K562 (cell line): Measurements from ENCODE around the gene EFNA2. TPM values are rescaled to one million over a fixed set of nuclear protein-coding genes. Genes with fewer than 3 reads are reported as not detected.

Experiments used
- BRD9 ChIP-seq: fragments of 450-650 bp; IDR thresholded peaks from 2 replicates; pipeline ENCODE4 v1.6.1; 2018; ENCODE audit warnings: low read depth; ENCODE audit not compliant: partially characterized antibody
- CBX1 ChIP-seq: sonication (generic); IDR thresholded peaks from 2 replicates; pipeline ENCODE4 v1.6.1; 2016; ENCODE audit warnings: antibody characterized with exemption, low read depth, mild to moderate bottlenecking
- CREB1 ChIP-seq, 2 experiments: sonication (generic) in 1 of 2; formaldehyde crosslinking in 1 of 2; IDR thresholded peaks; 2 replicates each; pipeline versions ENCODE4 v1.6.1 to v1.8.0; 2012 to 2022; ENCODE audit warnings: inconsistent platforms in 1 of 2, mild to moderate bottlenecking in 1 of 2, missing genetic modification reagents in 1 of 2, moderate library complexity in 1 of 2
- GATA2 ChIP-seq: sonication (generic); formaldehyde crosslinking; IDR thresholded peaks from 2 replicates; pipeline ENCODE4 v1.4.0; 2020; ENCODE audit warnings: mild to moderate bottlenecking, missing genetic modification reagents
- HDAC2 ChIP-seq: fragments of 450-650 bp; IDR thresholded peaks from 2 replicates; pipeline ENCODE4 v1.6.1; 2016; ENCODE audit warnings: mild to moderate bottlenecking
- MTA2 ChIP-seq: fragments of 450-650 bp; IDR thresholded peaks from 2 replicates; pipeline ENCODE4 v1.6.1; 2016; ENCODE audit warnings: low read depth
- POLR2A ChIP-seq: fragments of 450-650 bp; conservative IDR thresholded peaks from 2 replicates; pipeline ENCODE4 v1.6.1; 2016
- SIX5 ChIP-seq, 2 experiments: IDR thresholded peaks; 2 replicates each; pipeline ENCODE4 v1.6.1; 2011; ENCODE audit warnings: low read length in 2 of 2, borderline replicate concordance in 1 of 2, low read depth in 1 of 2, mild to moderate bottlenecking in 1 of 2, moderate library complexity in 1 of 2; ENCODE audit not compliant: insufficient read depth in 1 of 2
- SMAD4 ChIP-seq: fragments of 250-450 bp; sonication (Bioruptor Pico); conservative IDR thresholded peaks from 2 replicates; pipeline ENCODE4 v1.8.0; 2021; ENCODE audit warnings: inconsistent platforms, mild to moderate bottlenecking, moderate library complexity
- ZNF263 ChIP-seq: sonication (generic); formaldehyde crosslinking; IDR thresholded peaks from 2 replicates; pipeline ENCODE4 v1.8.0; 2022; ENCODE audit warnings: mild to moderate bottlenecking, missing genetic modification reagents, borderline replicate concordance
- polyA plus RNA-seq, 8 experiments: library from polyadenylated mRNA; depleted of rRNA in 4 of 8; stranded (reverse) in 5 of 8; unstranded in 3 of 8; fragments of >200 nt; fragmentation: Nextera tagmentation in 2 of 8; fragmentation: Illumina TruSeq in 1 of 8; extraction: Ambion mirVana in 2 of 8; extraction: Trizol in 1 of 8; gene quantifications; 2 replicates each; pipeline versions ENCODE4 v1.2.1 to v1.2.3, GENCODE V29; 2011 to 2014; ENCODE audit warnings: inconsistent platforms in 1 of 8, missing spikeins in 1 of 8
- total RNA-seq, 7 experiments: library from RNA; depleted of rRNA in 6 of 7; stranded (reverse); fragments of >200 nt in 6 of 7; fragmentation: Illumina TruSeq in 2 of 7; extraction: Trizol in 2 of 7; gene quantifications; 2 replicates each; pipeline versions ENCODE4 v1.2.1 to v1.2.3, GENCODE V29; 2011 to 2021; ENCODE audit warnings: low replicate concordance in 1 of 7
- TF ChIP-seq, protein P1 (sequence below): fragments of 250-450 bp; sonication (Bioruptor Pico); IDR thresholded peaks from 2 replicates; pipeline ENCODE4 v1.8.0; 2022; ENCODE audit warnings: moderate library complexity, mild to moderate bottlenecking, inconsistent platforms
- TF ChIP-seq, protein P2 (sequence below): fragments of 450-650 bp; IDR thresholded peaks from 2 replicates; pipeline ENCODE4 v1.6.1; 2017; ENCODE audit warnings: antibody characterized with exemption
- TF ChIP-seq, protein P3 (sequence below): fragments of 250-450 bp; sonication (Bioruptor Pico); IDR thresholded peaks from 2 replicates; pipeline ENCODE4 v1.4.0; 2020; ENCODE audit warnings: mild to moderate bottlenecking, moderate library complexity
- TF ChIP-seq, protein P4 (sequence below), 2 experiments: fragments of 250-450 bp in 1 of 2; fragments of 450-650 bp in 1 of 2; sonication (Bioruptor Pico) in 1 of 2; IDR thresholded peaks; 2 replicates each; pipeline versions ENCODE4 v1.6.1 to v1.8.0; 2016 to 2021; ENCODE audit warnings: mild to moderate bottlenecking in 2 of 2, moderate library complexity in 2 of 2, missing compliant biosample characterization in 1 of 2, missing genetic modification characterization in 1 of 2
- TF ChIP-seq, protein P5 (sequence below): fragments of 450-650 bp; formaldehyde crosslinking; IDR thresholded peaks from 2 replicates; pipeline ENCODE4 v1.4.0; 2020; ENCODE audit warnings: mild to moderate bottlenecking

Gene EFNA2
- total and polyA plus RNA-seq, 9 of the 15 experiments (the other 6 are each of a cell fraction or from before 2014, with no cell fraction given) = 0.11 to 0.44 (median 0.15) TPM; not detected in 6

DNA sequence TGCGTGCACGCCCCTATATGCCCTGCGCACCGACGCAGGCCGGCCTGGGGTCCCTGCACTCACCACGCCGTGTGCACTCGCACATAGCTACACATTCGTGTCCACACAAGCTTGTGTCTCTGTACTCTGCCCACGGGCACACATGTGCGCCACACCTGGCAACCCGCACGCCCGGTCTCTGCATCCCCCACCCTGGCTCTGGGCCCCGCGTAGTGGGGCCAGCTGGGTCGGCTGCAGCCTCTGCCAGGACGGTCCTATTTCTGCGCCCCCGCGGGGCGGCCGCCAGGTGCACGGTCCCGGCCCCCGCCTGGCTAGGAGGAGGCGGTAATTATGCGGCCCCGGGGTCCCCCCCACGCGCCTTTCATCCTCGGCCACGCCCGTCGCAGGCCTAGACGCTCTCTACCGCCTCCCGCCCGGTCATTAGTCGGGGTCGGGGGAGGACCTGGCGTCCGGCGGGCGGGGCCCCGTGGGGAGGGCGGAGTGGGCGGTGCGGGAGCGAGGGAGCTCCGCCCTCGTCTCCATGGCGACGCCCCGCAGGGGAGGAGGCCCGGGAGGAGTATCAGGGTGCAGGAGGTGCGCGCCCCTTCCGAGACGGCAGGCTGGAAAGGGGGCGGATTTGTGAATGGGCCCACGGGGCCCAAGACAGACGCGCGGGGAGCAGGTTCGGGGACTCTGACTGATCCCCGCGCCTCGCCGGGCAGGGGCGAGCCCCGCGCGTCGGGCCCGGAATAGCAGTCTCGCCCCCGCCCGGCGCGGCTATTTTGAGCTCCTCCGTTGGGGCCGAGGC lies 19.4 kb upstream of the EFNA2 start (continued):
- TF ChIP-seq, protein P1, sequence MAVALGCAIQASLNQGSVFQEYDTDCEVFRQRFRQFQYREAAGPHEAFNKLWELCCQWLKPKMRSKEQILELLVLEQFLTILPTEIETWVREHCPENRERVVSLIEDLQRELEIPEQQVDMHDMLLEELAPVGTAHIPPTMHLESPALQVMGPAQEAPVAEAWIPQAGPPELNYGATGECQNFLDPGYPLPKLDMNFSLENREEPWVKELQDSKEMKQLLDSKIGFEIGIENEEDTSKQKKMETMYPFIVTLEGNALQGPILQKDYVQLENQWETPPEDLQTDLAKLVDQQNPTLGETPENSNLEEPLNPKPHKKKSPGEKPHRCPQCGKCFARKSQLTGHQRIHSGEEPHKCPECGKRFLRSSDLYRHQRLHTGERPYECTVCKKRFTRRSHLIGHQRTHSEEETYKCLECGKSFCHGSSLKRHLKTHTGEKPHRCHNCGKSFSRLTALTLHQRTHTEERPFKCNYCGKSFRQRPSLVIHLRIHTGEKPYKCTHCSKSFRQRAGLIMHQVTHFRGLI = no peak
- no peak; the same call in 1 of the 2 replicates for TF ChIP-seq CBX1
- no peak for TF ChIP-seq BRD9
- TF ChIP-seq SMAD4 (CRISPR knock-in tag) = no peak; the same call in none of the 2 replicates
- TF ChIP-seq, protein P2, sequence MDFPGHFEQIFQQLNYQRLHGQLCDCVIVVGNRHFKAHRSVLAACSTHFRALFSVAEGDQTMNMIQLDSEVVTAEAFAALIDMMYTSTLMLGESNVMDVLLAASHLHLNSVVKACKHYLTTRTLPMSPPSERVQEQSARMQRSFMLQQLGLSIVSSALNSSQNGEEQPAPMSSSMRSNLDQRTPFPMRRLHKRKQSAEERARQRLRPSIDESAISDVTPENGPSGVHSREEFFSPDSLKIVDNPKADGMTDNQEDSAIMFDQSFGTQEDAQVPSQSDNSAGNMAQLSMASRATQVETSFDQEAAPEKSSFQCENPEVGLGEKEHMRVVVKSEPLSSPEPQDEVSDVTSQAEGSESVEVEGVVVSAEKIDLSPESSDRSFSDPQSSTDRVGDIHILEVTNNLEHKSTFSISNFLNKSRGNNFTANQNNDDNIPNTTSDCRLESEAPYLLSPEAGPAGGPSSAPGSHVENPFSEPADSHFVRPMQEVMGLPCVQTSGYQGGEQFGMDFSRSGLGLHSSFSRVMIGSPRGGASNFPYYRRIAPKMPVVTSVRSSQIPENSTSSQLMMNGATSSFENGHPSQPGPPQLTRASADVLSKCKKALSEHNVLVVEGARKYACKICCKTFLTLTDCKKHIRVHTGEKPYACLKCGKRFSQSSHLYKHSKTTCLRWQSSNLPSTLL = no peak
- TF ChIP-seq ZNF263 (CRISPR knock-in tag) = peak; percentile 95
- no peak for TF ChIP-seq GATA2 (CRISPR knock-in tag)
- 0 out of 2 replicates have a peak, but pooled peaks have one; percentile 31 for TF ChIP-seq POLR2A
- TF ChIP-seq MTA2 = no peak
- peak; percentile 86 for TF ChIP-seq CREB1 (IDR thresholded peaks at IDR 0.05)
- peak; percentile 77 for TF ChIP-seq CREB1 (CRISPR knock-in tag; IDR thresholded peaks at IDR 0.05)
- TF ChIP-seq HDAC2 = 0 out of 2 replicates have a peak, but pooled peaks have one; percentile 53
- TF ChIP-seq, protein P3, sequence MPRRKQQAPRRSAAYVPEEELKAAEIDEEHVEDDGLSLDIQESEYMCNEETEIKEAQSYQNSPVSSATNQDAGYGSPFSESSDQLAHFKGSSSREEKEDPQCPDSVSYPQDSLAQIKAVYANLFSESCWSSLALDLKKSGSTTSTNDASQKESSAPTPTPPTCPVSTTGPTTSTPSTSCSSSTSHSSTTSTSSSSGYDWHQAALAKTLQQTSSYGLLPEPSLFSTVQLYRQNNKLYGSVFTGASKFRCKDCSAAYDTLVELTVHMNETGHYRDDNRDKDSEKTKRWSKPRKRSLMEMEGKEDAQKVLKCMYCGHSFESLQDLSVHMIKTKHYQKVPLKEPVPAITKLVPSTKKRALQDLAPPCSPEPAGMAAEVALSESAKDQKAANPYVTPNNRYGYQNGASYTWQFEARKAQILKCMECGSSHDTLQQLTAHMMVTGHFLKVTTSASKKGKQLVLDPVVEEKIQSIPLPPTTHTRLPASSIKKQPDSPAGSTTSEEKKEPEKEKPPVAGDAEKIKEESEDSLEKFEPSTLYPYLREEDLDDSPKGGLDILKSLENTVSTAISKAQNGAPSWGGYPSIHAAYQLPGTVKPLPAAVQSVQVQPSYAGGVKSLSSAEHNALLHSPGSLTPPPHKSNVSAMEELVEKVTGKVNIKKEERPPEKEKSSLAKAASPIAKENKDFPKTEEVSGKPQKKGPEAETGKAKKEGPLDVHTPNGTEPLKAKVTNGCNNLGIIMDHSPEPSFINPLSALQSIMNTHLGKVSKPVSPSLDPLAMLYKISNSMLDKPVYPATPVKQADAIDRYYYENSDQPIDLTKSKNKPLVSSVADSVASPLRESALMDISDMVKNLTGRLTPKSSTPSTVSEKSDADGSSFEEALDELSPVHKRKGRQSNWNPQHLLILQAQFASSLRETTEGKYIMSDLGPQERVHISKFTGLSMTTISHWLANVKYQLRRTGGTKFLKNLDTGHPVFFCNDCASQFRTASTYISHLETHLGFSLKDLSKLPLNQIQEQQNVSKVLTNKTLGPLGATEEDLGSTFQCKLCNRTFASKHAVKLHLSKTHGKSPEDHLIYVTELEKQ (CRISPR knock-in tag) = no peak
- no peak for TF ChIP-seq SIX5 (IDR thresholded peaks at IDR 0.05; ENCODE audit: borderline replicate concordance in 1 of 2, insufficient read depth in 1 of 2, low read depth in 1 of 2, low read length in 2 of 2)
- TF ChIP-seq, protein P4, sequence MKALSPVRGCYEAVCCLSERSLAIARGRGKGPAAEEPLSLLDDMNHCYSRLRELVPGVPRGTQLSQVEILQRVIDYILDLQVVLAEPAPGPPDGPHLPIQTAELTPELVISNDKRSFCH (CRISPR knock-in tag; IDR thresholded peaks at IDR 0.05) = no peak
- TF ChIP-seq, protein P4 (tag; IDR thresholded peaks at IDR 0.05) = 0 out of 2 replicates have a peak, but pooled peaks have one; percentile 22
- TF ChIP-seq, protein P5, sequence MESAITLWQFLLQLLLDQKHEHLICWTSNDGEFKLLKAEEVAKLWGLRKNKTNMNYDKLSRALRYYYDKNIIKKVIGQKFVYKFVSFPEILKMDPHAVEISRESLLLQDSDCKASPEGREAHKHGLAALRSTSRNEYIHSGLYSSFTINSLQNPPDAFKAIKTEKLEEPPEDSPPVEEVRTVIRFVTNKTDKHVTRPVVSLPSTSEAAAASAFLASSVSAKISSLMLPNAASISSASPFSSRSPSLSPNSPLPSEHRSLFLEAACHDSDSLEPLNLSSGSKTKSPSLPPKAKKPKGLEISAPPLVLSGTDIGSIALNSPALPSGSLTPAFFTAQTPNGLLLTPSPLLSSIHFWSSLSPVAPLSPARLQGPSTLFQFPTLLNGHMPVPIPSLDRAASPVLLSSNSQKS (CRISPR knock-in tag) = no peak
